Measurements from ENCODE around the gene BDH1. TPM values are rescaled to one million over a fixed set of nuclear protein-coding genes. Genes with fewer than 3 reads are reported as not detected.

Gene BDH1
- total RNA-seq, 4 donors from 2014 or later, result 127 to 258 (median 197) TPM

DNA sequence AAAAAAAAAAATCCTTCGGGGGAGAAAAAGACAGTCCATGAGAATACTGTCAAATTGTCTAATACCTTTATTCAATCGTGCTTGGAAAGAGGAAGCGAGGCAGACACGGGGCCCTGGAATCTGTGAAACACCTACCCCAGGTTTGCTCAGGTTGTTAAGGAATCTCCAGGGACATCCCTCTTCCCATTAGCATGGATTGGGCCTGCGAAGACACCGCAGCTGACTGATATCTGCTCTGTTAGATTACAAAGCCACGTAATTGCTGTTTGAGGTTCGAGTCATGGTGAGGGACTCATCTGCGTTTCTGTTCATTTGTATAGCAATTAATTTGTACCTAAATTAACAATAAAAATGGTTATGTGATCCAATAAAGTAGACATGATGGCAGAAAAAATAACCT lies 91.0 kb downstream of the BDH1 start:
- in situ Hi-C loops (cut with MboI; ENCODE audit: low pct_ligation_motif_present in 1 of 4, low pct_unique_long_range_greater_than_20kb in 1 of 4, low sequenced_read_pairs in 3 of 4), result no loop called here

DNA sequence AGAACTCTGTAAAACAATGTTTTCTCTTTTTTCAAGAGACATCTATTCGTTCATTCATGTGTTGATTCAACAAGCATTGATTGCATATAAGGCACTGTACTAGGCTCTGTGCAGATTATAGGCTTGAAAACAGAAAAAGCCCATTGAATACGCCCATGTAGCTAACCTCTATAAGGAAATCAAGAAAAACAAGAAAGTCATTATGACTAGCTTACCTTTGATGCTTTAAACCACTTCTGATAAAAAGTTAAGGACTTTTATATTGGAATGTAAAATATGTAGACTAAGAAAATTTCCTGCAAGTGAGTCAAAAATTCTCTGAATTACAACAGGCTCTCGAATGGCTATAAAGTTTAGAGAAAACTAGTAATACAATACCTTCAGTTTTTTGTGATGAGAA lies 92.5 kb downstream of the BDH1 start:
- no peak overlapping the region for H3K4me3 ChIP-seq
- in situ Hi-C loops (cut with MboI; ENCODE audit: low pct_ligation_motif_present in 1 of 4, low pct_unique_long_range_greater_than_20kb in 1 of 4, low sequenced_read_pairs in 3 of 4), result no loop called here
- H3K27me3 ChIP-seq, result no peaks in the 10 kb centered on the region
- 40 to 63% methylated on average over 3 of the region's 3 CpGs for WGBS, 2 donors (ENCODE audit: low coverage in 1 of 2)
- peaks cover 7 to 23% (median 14%) of the 10 kb centered on the region in 4 donors for H3K4me1 ChIP-seq
- no peaks in the 10 kb centered on the region for H3K9me3 ChIP-seq
- no peak for DNase-seq
- no peaks in the 10 kb centered on the region for H3K36me3 ChIP-seq
- H3K27ac ChIP-seq, result no peak overlapping the region
- TF ChIP-seq CTCF (IDR thresholded peaks at IDR 0.05), result no peak
- no peak for TF ChIP-seq POLR2A (IDR thresholded peaks at IDR 0.05)
- no peak for TF ChIP-seq POLR2AphosphoS5 (IDR thresholded peaks at IDR 0.05)
- no peak for TF ChIP-seq EP300 (IDR thresholded peaks at IDR 0.05; ENCODE audit: low read depth)
- intact Hi-C loops (cut with DNase I; ENCODE audit: low total_unique reads), result no loop called here

More for the DNA sequence above, 91.0 kb downstream of the BDH1 start:
- no peaks in the 10 kb centered on the region for H3K27me3 ChIP-seq
- TF ChIP-seq POLR2A (IDR thresholded peaks at IDR 0.05) (no peak), POLR2AphosphoS5 (IDR thresholded peaks at IDR 0.05) (no peak), EP300 (IDR thresholded peaks at IDR 0.05; ENCODE audit: low read depth) (no peak), CTCF (IDR thresholded peaks at IDR 0.05) (no peak)
- peaks cover 0 to 24% (median 15%) of the 10 kb centered on the region in 4 donors for H3K4me1 ChIP-seq
- DNase-seq, result no peak
- no peak overlapping the region for H3K27ac ChIP-seq
- 86 to 91% methylated on average over 6 to 9 of the region's 9 CpGs for WGBS, 2 donors (ENCODE audit: low coverage in 1 of 2)
- no peaks in the 10 kb centered on the region for H3K36me3 ChIP-seq
- no peaks in the 10 kb centered on the region for H3K9me3 ChIP-seq
- no peak overlapping the region for H3K4me3 ChIP-seq
- intact Hi-C loops (cut with DNase I; ENCODE audit: low total_unique reads), result no loop called here

GRCh38 chr3:197462808-197463207 lies 93.0 kb downstream of the BDH1 start:
- WGBS, 2 donors (ENCODE audit: low coverage in 1 of 2), result 80 to 87% methylated on average over 7 of the region's 7 CpGs
- Histone ChIP-seq H3K4me3 (no peak overlapping the region), H3K9me3 (no peaks in the 10 kb centered on the region), H3K36me3 (no peaks in the 10 kb centered on the region), H3K4me1 (peaks cover 10 to 26% (median 15%) of the 10 kb centered on the region in 4 donors), H3K27ac (no peak overlapping the region), H3K27me3 (no peaks in the 10 kb centered on the region)
- TF ChIP-seq EP300 (IDR thresholded peaks at IDR 0.05; ENCODE audit: low read depth) (no peak), CTCF (IDR thresholded peaks at IDR 0.05) (no peak), POLR2AphosphoS5 (IDR thresholded peaks at IDR 0.05) (no peak), POLR2A (IDR thresholded peaks at IDR 0.05) (no peak)
- DNase-seq, result no peak
- in situ Hi-C loops (cut with MboI; ENCODE audit: low pct_ligation_motif_present in 1 of 4, low pct_unique_long_range_greater_than_20kb in 1 of 4, low sequenced_read_pairs in 3 of 4), result no loop called here
- intact Hi-C loops (cut with DNase I; ENCODE audit: low total_unique reads), result no loop called here

DNA sequence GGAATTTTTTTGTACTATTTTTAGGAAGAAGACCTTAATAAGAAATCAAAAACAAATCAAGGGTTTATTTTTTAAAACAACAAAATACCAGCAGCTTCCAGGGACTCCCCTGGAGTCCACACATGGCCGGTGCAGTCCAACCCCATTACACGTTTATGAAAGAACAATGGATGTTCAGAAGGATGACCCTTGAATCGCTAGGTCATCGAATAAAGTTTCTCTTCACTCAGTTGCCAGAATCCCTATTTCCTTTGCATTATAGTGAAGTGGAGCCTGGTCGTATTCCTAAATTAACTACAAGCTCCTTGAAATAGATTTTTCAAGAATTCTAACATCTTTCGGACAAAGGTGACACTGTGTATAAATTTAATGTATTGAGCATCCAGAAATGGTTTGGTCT lies 95.1 kb downstream of the BDH1 start:
- Histone ChIP-seq H3K9me3 (no peaks in the 10 kb centered on the region), H3K4me3 (no peak overlapping the region), H3K27me3 (no peaks in the 10 kb centered on the region), H3K27ac (no peak overlapping the region), H3K36me3 (no peaks in the 10 kb centered on the region), H3K4me1 (peaks cover 0 to 26% (median 10%) of the 10 kb centered on the region in 4 donors)
- WGBS, 2 donors (ENCODE audit: low coverage in 1 of 2), result 75 to 83% methylated on average over 6 of the region's 6 CpGs
- DNase-seq, result no peak
- no peak for TF ChIP-seq EP300 (IDR thresholded peaks at IDR 0.05; ENCODE audit: low read depth)
- no peak for TF ChIP-seq CTCF (IDR thresholded peaks at IDR 0.05)
- TF ChIP-seq POLR2A (IDR thresholded peaks at IDR 0.05), result no peak
- no peak for TF ChIP-seq POLR2AphosphoS5 (IDR thresholded peaks at IDR 0.05)
- intact Hi-C loops (cut with DNase I; ENCODE audit: low total_unique reads) (no loop called here), in situ Hi-C loops (cut with MboI; ENCODE audit: low pct_ligation_motif_present in 1 of 4, low pct_unique_long_range_greater_than_20kb in 1 of 4, low sequenced_read_pairs in 3 of 4) (no loop called here)
